HEK293 (cell line): ENCODE data around the gene TOMM6.

Experiments used
- GFI1B ChIP-seq: fragments of 450-650 bp; formaldehyde crosslinking; IDR thresholded peaks from 2 replicates; pipeline ENCODE4 v1.5.1; 2016; ENCODE audit warnings: missing biosample characterization, missing genetic modification characterization
- HOXA7 ChIP-seq: sonication (generic); formaldehyde crosslinking; IDR thresholded peaks from 2 replicates; pipeline ENCODE4 v1.8.1; 2022; ENCODE audit warnings: missing genetic modification reagents, borderline replicate concordance
- REST ChIP-seq: fragments of 450-650 bp; formaldehyde crosslinking; IDR thresholded peaks from 2 replicates; pipeline ENCODE4 v1.5.1; 2016; ENCODE audit warnings: missing biosample characterization, missing genetic modification characterization
- YY1 ChIP-seq: fragments of 450-650 bp; formaldehyde crosslinking; IDR thresholded peaks from 2 replicates; pipeline ENCODE4 v1.5.1; 2018; ENCODE audit warnings: missing biosample characterization, missing genetic modification characterization
- ZBTB1 ChIP-seq: fragments of 450-650 bp; formaldehyde crosslinking; IDR thresholded peaks from 2 replicates; pipeline ENCODE4 v1.5.1; 2016; ENCODE audit warnings: missing biosample characterization, missing genetic modification characterization
- ZNF114 ChIP-seq: fragments of 450-650 bp; formaldehyde crosslinking; IDR thresholded peaks from 2 replicates; pipeline ENCODE4 v1.5.0; 2017; ENCODE audit warnings: missing biosample characterization, missing genetic modification characterization
- ZNF184 ChIP-seq: fragments of 450-650 bp; IDR thresholded peaks from 2 replicates; pipeline ENCODE4 v1.5.1; 2018; ENCODE audit warnings: missing biosample characterization, mild to moderate bottlenecking, missing genetic modification characterization
- ZNF426 ChIP-seq: fragments of 450-650 bp; formaldehyde crosslinking; IDR thresholded peaks from 2 replicates; pipeline ENCODE4 v1.5.1; 2017; ENCODE audit warnings: missing biosample characterization, missing genetic modification characterization, mild to moderate bottlenecking, inconsistent platforms, moderate library complexity
- ZNF768 ChIP-seq: fragments of 450-650 bp; formaldehyde crosslinking; IDR thresholded peaks from 2 replicates; pipeline ENCODE4 v1.5.1; 2018; ENCODE audit warnings: missing biosample characterization, mild to moderate bottlenecking, missing genetic modification characterization
- TF ChIP-seq, protein P1 (sequence below): fragments of 450-650 bp; formaldehyde crosslinking; IDR thresholded peaks from 2 replicates; pipeline ENCODE4 v1.5.1; 2016; ENCODE audit warnings: missing biosample characterization, missing genetic modification characterization
- TF ChIP-seq, protein P2 (sequence below): fragments of 450-650 bp; formaldehyde crosslinking; optimal IDR thresholded peaks from 2 replicates; pipeline ENCODE3; 2016; ENCODE audit warnings: missing biosample characterization, mild to moderate bottlenecking, missing genetic modification characterization

GRCh38 chr6:41759905-41760579 lies 27.5 kb upstream of the TOMM6 start:
- TF ChIP-seq, protein P1, sequence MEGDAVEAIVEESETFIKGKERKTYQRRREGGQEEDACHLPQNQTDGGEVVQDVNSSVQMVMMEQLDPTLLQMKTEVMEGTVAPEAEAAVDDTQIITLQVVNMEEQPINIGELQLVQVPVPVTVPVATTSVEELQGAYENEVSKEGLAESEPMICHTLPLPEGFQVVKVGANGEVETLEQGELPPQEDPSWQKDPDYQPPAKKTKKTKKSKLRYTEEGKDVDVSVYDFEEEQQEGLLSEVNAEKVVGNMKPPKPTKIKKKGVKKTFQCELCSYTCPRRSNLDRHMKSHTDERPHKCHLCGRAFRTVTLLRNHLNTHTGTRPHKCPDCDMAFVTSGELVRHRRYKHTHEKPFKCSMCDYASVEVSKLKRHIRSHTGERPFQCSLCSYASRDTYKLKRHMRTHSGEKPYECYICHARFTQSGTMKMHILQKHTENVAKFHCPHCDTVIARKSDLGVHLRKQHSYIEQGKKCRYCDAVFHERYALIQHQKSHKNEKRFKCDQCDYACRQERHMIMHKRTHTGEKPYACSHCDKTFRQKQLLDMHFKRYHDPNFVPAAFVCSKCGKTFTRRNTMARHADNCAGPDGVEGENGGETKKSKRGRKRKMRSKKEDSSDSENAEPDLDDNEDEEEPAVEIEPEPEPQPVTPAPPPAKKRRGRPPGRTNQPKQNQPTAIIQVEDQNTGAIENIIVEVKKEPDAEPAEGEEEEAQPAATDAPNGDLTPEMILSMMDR (tag by site-specific recombination): no peak
- TF ChIP-seq GFI1B: no peak
- no peak for TF ChIP-seq ZNF184 (tag by site-specific recombination)
- TF ChIP-seq YY1 (tag by site-specific recombination): no peak
- no peak for TF ChIP-seq ZBTB1 (tag by site-specific recombination)
- TF ChIP-seq REST (tag by site-specific recombination): no peak
- no peak for TF ChIP-seq HOXA7 (CRISPR knock-in tag)
- no peak for TF ChIP-seq ZNF114 (tag by site-specific recombination)
- TF ChIP-seq, protein P2, sequence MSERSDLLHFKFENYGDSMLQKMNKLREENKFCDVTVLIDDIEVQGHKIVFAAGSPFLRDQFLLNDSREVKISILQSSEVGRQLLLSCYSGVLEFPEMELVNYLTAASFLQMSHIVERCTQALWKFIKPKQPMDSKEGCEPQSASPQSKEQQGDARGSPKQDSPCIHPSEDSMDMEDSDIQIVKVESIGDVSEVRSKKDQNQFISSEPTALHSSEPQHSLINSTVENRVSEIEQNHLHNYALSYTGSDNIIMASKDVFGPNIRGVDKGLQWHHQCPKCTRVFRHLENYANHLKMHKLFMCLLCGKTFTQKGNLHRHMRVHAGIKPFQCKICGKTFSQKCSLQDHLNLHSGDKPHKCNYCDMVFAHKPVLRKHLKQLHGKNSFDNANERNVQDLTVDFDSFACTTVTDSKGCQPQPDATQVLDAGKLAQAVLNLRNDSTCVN: no peak
- TF ChIP-seq ZNF768 (tag by site-specific recombination): no peak
- TF ChIP-seq ZNF426: no peak
